LoVo (cell line): ENCODE results near the gene FGR.
"Not testable (repeated sequence)": the region's sequence is repeated elsewhere in the genome, so short reads cannot be mapped to it uniquely, and the experiment has no call there.

Experiments
- DNase-seq: peaks from one replicate; pipeline ENCODE4 v3.0.0-alpha.2; 2016; ENCODE audit warnings: low spot score

Gene FGR

GRCh38 chr1:27634985-27635367 lies at the start of gene FGR:
FGR (minus strand) TSS chr1:27635185; CDS start chr1:27623916, 11,269 bp downstream.
- DNase-seq = no peak

GRCh38 chr1:27684176-27684575 lies 49.2 kb upstream of the FGR start:
- no peak for DNase-seq

GRCh38 chr1:27682351-27682944 lies 47.5 kb upstream of the FGR start:
- DNase-seq = no peak

GRCh38 chr1:27681580-27681979 lies 46.6 kb upstream of the FGR start:
- DNase-seq = not testable (repeated sequence)

GRCh38 chr1:27680225-27680791 lies 45.3 kb upstream of the FGR start:
- DNase-seq = not testable (repeated sequence)

- no peak for DNase-seq
Observed at GRCh38 chr1:27678747-27679146, 43.8 kb upstream of the FGR start.

- no peak for DNase-seq
Observed at GRCh38 chr1:27676410-27676809, 41.4 kb upstream of the FGR start.

GRCh38 chr1:27672750-27673112 lies 37.7 kb upstream of the FGR start:
- DNase-seq = no peak

GRCh38 chr1:27671964-27672749 lies 37.2 kb upstream of the FGR start, which contains the start of gene IFI6:
IFI6 (minus strand) TSS chr1:27672192; CDS start chr1:27669314, 2,878 bp downstream.
- peak; percentile 88 for DNase-seq

- no peak for DNase-seq
Observed at GRCh38 chr1:27669876-27670275, 34.9 kb upstream of the FGR start.

GRCh38 chr1:27668808-27669723 lies 34.1 kb upstream of the FGR start:
- peak; percentile 53 for DNase-seq

- DNase-seq = no peak
Observed at GRCh38 chr1:27668121-27668807, 33.3 kb upstream of the FGR start.

GRCh38 chr1:27666791-27667254 lies 31.8 kb upstream of the FGR start:
- DNase-seq = no peak

GRCh38 chr1:27666294-27666693 lies 31.3 kb upstream of the FGR start:
- no peak for DNase-seq

GRCh38 chr1:27665016-27665651 lies 30.1 kb upstream of the FGR start:
- no peak for DNase-seq

- DNase-seq = peak; percentile 32
Observed at GRCh38 chr1:27664291-27664690, 29.3 kb upstream of the FGR start.

GRCh38 chr1:27662707-27663393 lies 27.9 kb upstream of the FGR start:
- peak; percentile 71 for DNase-seq

- no peak for DNase-seq
Observed at GRCh38 chr1:27662261-27662660, 27.3 kb upstream of the FGR start.

- DNase-seq = no peak
Observed at GRCh38 chr1:27661412-27662075, 26.6 kb upstream of the FGR start.

GRCh38 chr1:27660300-27660835 lies 25.4 kb upstream of the FGR start:
- no peak for DNase-seq
